GM18511 (cell line): ENCODE results near the gene UBE2E3.
"Not testable (repeated sequence)": the region's sequence is repeated elsewhere in the genome, so short reads cannot be mapped to it uniquely, and the experiment has no call there.

Experiments used
- ATAC-seq: cut with Tn5 transposase; IDR thresholded peaks from one replicate; pipeline ENCODE4 v1.9.1; 2021; ENCODE audit warnings: mild to moderate bottlenecking, moderate library complexity; ENCODE audit not compliant: unreplicated experiment

The UBE2E3 gene

DNA sequence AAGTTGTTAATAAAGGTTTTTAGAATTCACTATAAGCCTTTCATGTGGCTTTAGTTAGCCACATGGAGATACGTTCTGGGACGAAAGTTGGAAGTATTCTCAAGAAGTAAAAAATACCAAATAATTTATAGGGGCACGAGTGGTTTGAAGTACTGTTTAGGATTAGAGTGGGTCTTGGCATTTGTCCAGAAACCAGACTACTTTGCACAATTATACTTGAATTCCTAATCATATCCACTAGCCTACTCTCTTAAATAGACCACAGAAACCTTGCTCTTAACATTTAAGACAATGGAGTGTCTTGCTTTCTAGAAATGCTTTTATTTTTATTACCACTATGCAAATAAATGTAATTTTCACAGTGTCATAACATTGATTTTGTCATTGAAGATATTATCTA lies 44.6 kb downstream of the UBE2E3 start:
- no peak for ATAC-seq

GRCh38 chr2:181036445-181036844 lies 56.0 kb downstream of the UBE2E3 start:
- peak; percentile 84 for ATAC-seq

DNA sequence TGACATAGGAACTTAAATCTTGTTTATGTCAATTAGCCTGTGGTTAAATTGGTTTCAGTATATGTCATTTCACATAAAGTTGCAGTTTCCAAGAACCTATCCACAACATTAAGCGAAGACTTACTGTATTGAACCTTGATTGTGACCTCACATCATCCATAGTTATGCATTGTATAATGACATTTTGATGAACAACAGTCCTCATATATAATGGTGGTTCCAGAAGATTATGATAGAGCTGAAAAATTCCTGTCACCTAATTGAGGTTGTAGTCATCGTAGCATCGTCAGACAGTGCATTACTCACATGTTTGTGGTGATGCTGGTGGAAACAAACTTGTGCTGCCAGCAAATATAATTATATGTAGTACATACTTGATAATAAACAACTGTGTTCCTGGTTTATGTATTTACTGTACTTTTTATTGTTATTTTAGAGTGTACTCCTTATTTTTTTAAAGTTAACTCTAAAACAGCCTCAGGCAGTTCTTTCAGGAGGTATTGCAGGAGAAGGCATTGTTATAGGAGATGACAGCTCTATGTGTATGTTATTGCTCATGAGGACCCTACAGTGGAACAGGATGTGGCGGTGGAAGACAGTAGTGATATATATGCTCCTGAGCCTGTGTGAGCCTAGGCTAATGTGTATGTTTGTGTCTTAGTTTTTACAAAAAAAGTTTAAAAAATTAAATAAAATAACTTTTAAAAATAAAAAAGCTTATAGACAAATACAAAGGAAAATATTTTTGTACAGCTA lies 56.6 kb downstream of the UBE2E3 start:
- ATAC-seq, result peak; percentile 93

- ATAC-seq, result no peak
Observed at GRCh38 chr2:181037922-181038321, 57.5 kb downstream of the UBE2E3 start.

DNA sequence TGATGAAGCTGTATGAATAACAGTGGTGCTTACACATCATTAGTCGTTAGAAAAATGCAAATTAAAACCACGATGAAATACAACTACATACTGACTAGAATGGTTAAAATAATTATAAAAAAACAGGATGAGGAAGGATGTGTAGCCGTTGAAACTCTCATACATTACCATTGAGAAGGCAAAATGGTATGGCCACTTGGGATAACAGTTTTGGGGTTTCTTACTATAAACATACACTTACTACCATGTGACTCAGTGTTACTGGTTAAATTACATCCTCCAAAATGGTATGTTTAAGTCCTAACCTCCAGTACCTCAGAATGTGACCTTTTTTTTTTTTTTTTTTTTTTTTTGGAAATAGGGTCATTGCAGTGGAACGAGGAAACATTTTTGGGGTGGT lies 58.4 kb downstream of the UBE2E3 start:
- no peak for ATAC-seq

DNA sequence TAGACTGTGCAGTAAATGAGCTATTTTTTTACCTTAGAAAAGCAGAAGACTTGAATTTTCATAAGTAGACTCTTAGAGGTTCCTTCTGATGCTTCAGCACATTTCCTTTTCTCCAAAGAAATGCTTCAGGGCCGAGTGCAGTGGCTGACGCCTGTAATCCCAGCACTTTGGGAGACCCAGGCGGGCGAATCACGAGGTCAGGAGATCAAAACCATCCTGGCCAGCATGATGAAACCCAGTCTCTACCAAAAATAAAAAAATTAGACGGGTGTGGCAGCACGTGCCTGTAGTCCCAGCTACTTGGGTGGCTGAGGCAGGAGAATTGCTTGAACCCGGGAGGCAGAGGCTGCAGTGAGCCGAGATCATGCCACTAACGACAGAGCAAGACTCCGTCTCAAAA lies 60.4 kb downstream of the UBE2E3 start:
- not testable (repeated sequence) for ATAC-seq

DNA sequence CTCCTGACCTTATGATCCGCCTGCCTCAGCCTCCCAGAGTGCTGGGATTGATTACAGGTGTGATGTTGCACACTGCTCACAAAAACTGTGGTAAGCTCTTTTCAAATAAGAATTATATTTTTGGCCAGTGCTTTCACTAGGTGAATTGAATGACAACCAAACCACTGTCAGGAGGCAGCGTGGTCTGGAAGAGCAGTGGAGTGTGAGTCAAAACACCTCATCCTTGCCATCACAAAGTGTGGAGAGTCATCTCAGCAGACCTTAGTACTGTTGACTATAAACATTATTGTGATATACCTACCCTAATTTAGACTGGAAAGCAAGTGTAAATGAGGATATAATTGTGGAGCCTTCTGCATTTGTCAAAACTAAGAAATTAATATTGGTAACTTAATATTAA lies 61.3 kb downstream of the UBE2E3 start:
- no peak for ATAC-seq

DNA sequence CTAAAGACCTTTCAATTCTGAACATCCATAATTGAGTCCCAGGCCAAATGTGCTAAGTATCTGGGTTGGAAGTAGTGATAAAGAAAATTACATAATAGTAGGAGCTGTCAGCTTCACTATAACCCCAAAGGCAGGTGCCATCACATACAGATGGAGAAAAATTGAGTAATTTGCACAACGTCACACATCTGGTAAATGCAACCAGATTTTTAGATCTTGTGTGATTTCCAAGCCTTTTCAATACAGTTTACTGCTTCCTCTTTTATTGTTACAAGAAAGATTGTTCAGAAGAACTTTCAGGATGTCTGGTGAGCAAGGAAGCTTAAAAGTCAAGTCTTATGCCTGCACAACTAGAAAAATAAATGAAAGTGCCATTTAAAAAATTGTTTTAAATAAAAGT lies 62.3 kb downstream of the UBE2E3 start:
- no peak for ATAC-seq

- peak; percentile 48 for ATAC-seq
Observed at GRCh38 chr2:181046833-181047232, 66.4 kb downstream of the UBE2E3 start.

DNA sequence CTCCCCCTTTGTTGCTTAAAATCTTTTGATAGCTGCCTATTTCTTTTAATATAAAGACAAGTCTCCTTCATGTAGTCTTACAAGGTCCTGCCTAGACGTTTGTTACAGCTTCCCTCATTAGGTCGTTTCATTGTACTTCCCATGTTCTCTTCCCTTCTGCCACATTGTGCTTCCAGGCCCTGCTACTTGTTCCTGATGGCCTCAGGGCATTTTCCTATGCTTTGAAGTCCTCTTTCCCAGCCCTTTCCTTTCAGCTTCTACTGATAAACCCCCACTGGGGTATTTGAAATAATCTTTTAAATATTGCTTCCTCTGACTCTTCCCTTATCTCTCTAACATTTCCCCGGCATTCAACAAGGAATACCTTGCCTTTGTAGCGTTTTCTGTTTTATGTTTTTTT lies 67.4 kb downstream of the UBE2E3 start:
- no peak for ATAC-seq

GRCh38 chr2:181051861-181052522 lies 71.6 kb downstream of the UBE2E3 start:
- peak; percentile 47 for ATAC-seq

- ATAC-seq, result peak; percentile 55
Observed at GRCh38 chr2:181052523-181052891, 72.1 kb downstream of the UBE2E3 start.

DNA sequence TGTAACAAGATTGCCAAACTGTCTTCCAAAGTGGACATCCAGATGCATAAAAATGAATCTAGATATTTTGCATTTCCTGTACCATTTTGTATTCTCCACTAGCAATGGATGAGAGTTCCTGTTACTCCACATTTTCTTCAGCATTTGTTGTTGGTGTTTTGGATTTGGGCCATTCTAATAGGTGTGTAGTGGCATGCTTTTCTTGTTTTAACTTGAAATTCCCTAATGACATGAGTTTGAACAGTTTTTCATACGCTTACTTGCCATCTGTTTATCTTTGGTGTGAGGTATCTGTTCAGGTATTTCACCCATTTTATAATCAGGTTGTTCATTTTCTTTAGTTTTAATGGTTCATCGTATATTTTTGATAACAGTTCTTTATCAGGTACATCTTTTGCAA lies 73.9 kb downstream of the UBE2E3 start:
- no peak for ATAC-seq

DNA sequence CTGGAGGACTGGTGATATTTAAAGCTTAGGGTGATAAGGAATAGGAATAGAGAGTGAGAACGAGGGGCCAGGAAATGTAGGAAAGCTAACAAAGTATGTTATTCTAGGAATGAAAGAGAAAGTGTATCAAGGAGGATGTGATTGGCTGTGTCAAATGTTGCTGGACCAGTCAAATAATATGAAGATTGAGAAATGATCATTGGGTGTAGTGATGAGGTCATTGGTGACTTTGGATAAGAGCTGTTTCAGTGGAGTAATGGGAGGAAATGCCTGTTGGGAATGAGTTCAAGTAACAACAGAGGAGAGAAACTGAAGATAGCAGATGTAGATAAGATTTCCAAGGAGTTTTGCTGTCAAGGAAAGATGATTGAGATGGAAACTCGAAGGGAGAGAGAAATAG lies 74.4 kb downstream of the UBE2E3 start:
- ATAC-seq, result no peak

GRCh38 chr2:181058378-181059269 lies 78.2 kb downstream of the UBE2E3 start:
- peak; percentile 69 for ATAC-seq

DNA sequence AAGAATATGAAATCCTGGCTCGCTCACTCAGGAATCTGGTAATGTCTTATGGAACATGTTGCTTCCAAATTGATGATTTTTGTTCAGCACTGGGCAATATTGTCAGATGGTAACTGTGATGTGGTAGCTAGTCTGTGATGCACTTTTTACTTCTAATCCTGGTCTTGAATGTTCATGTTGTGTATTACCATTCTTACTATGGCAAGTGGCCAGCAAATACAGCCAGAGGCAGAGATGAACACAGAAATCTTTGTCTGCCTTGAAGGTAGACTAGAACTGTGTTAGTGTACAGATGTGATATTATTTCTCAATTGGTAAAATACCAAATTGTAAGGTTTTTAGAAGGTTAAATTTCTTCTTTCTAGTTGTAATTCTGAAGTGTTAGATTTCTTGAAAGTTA lies 83.3 kb downstream of the UBE2E3 start:
- ATAC-seq, result no peak

GRCh38 chr2:181065458-181065857 lies 85.1 kb downstream of the UBE2E3 start:
- no peak for ATAC-seq

GRCh38 chr2:181066333-181066732 lies 85.9 kb downstream of the UBE2E3 start:
- no peak for ATAC-seq

DNA sequence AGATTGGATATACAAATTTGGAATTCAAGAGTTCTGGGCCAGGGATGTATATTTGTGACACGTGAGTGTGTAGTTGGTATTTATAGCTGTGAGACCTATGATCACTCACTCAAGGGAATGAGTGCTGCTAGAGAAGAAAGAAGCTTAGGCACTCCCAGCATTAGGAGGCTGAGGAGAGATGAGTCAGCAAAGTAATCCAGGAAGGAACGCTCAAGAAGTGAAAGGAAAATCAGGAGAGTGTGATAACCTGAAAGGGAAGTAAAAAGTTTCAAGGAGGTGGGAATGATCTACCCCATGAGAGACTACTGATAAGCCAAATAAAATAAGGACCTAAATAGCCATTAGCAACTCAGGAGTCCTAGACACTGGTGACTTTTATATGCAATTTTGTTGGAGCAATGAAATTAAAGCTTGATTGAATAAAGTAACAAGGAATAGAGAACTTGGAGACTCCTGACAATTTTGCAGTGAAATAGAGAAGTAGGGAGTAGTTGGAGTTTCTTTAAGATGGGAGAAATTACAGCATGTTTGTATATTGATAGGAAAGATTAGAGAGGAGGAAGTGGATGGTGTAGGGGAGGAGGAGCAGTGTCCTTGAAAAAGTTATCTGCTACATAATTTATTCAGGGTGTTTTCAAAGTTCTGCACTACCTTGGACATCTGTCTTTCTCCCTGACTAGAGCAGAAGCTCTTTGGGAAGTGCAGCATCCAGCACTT lies 89.9 kb downstream of the UBE2E3 start:
- no peak for ATAC-seq

- no peak for ATAC-seq
Observed at GRCh38 chr2:181070836-181071200, 90.4 kb downstream of the UBE2E3 start.
